Ramos (cell line): ENCODE data around the gene MRPL38.

Experiments
- in situ Hi-C: fragments of 300-500 bp; cut with MboI; formaldehyde crosslinking; loops from one replicate; pipeline ENCODE4 v1.14.3; 2022; ENCODE audit warnings: low sequenced_read_pairs; ENCODE audit not compliant: unreplicated experiment

The MRPL38 gene

DNA sequence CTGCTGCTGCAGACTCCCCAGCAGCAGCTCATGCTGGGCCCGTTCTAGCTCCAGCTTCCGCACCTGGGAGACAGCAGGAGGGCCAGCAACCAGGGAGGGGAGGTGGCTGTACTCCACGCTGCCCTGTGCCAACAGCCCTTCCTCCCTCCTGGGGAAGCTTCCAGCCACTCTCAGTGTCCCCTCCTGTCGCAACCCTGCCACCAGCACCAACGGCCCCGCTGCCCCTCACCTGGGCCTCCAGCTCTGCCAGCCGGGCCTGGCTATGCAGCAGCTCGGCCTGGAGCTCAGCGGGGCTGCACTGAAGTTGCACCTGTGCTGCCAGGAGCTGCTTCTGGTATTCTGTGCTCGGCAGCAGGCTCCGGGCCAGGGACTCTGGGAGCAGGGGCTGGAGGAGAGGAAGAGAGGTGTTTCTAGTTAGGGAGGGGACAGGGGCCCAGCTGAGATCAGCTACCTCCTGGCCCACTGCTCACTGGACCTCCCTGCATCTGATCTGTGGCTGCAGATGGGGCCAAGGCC is 15.4 kb upstream of the MRPL38 start:
- in situ Hi-C loops = no loop called here

DNA sequence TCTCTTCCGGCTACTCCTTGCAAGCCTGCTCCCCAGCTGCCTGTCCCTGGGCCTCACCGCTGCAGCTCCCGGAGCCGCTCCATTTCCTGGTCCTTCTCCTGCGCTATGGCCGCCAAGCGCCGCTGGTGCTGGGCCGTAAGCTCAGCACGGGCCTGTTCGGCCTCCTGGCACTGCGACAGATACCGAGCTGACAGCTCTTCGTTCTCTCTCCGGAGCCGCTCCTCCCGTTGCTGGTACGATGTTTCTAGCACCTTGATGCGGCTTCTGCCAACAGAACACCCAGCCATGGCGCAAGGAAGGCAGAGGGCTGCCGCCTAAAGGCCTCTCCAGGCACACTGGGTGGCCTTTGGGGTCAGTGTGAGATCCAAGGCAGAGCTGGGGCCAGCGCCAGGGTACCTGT is 14.9 kb upstream of the MRPL38 start:
- in situ Hi-C loops = no loop called here

GRCh38 chr17:75917917-75918445 is 13.3 kb upstream of the MRPL38 start:
- in situ Hi-C loops = no loop called here

GRCh38 chr17:75917141-75917916 is 12.6 kb upstream of the MRPL38 start:
- in situ Hi-C loops = no loop called here

DNA sequence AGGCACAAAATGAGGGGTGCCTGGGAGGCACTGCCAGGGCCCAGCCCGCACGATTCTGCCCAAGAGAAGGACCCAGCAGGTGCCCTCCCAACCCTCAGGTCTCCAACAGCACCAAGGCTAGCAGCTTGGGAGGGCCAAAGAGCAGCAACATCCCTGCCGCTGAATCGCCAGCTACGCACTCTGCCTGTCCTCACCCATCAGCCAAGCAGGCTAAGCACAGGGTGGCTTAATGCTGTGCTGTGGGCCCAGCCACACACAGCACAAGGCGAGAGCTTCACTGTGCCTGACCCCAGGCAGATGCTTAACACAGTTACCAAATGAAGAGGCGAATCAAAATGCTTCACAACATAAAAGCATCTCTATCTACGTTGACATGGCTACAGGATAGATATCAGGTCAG is 10.6 kb upstream of the MRPL38 start:
- in situ Hi-C loops = no loop called here

DNA sequence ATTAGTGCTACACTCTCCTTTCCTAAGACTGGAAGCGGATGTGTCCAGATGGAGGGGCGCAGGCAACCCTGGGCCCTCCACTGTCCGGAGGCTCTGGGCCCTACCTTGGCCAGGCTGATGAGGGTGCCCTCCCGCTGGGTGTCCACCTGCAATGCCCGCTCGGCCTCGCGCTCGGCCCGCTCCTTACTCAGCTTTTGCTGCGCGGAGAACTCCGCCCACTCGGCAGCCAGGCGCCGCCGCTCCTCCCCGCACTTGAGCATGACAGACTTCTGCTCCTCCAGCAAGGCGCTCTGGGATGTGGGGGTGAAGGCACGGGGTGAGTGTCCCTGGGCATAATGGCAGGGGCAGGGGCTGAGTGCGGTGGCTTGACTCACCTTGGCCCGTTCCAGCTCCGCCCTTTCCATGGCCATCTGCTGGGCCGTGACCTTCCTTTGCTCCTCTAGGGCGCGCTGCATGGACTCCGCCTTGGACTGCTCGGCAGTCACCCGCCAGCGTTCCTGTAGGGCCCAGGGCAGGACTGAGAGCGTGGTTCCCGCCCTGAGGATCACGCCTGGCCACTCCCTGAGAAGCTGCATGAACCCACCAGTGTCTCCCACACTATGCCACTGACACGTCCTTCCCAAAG is 10.1 kb upstream of the MRPL38 start:
- in situ Hi-C loops = no loop called here

DNA sequence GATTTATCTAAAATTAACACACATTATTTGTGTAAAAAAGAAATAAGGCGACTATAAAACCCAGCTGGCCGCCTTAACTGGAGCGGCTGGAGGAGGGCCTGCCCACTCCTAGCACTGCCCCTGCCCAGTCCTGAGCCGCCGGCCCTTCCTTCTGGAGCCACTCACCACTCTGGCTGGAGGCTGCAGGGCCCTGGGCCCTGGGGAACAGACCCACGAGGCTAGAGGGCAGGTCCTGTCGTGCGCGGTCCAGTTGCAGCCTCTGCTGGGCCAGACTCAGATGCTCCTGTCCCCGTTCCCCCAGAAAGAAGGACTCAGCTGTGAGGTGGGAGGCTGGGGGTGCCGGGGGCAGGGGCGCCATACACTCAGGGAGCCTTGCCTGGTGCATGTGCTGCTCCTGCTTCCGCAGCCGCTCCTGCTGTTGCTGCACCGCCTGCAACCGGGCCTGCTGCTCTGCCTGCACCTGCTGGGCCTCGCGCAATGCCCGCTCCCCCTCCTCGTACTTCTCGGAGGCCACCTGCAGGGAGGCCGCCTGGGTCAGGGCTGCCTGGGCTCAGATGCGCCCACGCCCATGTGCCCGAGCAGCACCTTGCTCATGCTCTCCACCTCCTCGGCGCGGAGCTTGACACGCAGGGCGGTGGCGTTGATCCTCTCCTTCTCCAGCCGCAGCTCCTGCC is 9.0 kb upstream of the MRPL38 start:
- in situ Hi-C loops = no loop called here

GRCh38 chr17:75910699-75911098 is 6.0 kb upstream of the MRPL38 start:
- in situ Hi-C loops = no loop called here

DNA sequence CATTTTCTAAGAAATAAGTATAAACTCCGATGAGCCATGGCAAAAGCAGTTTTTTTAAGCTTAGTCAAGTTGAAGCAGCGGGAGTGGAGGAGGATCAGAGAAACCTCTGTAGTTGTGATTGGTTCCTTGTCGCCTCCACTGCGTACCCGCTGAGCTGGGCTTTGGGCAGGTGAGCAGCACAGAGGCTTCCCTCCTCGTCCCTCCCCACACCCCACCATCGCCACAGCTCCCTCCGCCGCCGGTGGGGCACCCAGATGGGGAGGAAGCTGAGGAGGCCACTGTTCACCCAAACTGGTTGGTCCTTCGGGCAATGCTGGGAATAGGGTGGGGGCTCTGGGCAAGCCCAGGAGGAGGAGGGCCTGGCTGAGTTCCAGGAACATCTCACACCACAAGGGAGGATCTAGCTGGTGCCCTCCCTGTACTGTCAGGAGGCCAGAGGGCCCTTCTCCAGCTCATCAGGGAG is 5.2 kb upstream of the MRPL38 start:
- in situ Hi-C loops = loop anchor here (5.0 kb wide), 1 partner anchor 97 kb away; no protein-coding TSS in a partner anchor

- in situ Hi-C loops = loop anchor here (5.0 kb wide), 1 partner anchor 98 kb away; no protein-coding TSS in a partner anchor
Measured at GRCh38 chr17:75909051-75909811, 4.5 kb upstream of the MRPL38 start.

DNA sequence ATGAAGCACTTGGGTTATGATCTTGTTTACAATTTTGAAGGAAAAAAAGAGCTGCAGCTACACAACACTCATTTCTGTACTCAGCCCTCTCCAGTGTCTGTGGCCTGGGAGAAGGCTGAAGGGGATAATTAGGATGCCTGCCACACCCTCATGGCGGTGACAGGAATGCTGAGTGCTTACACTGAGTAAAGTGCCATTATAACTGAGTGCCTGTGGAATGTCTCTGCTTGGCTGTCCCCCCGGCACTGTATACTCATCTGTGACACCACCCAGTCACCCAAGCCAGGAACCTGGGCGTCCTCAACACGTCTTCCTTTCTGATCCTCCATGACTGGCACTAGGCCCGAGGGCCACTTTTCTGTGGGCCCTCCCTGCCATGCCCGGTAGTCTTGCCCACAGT is 3.5 kb upstream of the MRPL38 start:
- in situ Hi-C loops = loop anchor here (5.0 kb wide), 1 partner anchor 99 kb away; no protein-coding TSS in a partner anchor

GRCh38 chr17:75906143-75906884 is 1.6 kb upstream of the MRPL38 start:
- in situ Hi-C loops = loop anchor here (5.0 kb wide), 1 partner anchor 101 kb away; no protein-coding TSS in a partner anchor

- in situ Hi-C loops = no loop called here
Measured at GRCh38 chr17:75902406-75902805, 2.3 kb downstream of the MRPL38 start.

DNA sequence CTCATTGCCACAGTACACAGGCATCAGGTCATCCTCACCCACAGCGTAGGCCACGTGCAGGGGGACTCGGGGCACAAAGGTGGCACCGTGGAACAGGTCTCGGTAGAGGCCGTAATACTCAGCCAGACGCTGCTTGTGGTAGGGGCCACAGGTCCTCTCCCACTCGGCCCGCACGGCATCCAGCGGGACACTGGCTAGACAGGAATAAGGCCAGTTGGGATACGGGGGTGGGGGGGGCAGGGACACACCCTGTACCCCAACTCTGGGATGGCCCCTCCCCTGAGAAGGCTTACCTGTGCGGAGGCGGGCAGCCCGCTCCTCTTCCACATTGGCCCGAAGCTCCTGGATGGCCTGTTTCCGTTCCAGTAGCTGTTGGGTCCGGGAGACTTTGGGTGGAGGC is 3.0 kb downstream of the MRPL38 start:
- in situ Hi-C loops = no loop called here

DNA sequence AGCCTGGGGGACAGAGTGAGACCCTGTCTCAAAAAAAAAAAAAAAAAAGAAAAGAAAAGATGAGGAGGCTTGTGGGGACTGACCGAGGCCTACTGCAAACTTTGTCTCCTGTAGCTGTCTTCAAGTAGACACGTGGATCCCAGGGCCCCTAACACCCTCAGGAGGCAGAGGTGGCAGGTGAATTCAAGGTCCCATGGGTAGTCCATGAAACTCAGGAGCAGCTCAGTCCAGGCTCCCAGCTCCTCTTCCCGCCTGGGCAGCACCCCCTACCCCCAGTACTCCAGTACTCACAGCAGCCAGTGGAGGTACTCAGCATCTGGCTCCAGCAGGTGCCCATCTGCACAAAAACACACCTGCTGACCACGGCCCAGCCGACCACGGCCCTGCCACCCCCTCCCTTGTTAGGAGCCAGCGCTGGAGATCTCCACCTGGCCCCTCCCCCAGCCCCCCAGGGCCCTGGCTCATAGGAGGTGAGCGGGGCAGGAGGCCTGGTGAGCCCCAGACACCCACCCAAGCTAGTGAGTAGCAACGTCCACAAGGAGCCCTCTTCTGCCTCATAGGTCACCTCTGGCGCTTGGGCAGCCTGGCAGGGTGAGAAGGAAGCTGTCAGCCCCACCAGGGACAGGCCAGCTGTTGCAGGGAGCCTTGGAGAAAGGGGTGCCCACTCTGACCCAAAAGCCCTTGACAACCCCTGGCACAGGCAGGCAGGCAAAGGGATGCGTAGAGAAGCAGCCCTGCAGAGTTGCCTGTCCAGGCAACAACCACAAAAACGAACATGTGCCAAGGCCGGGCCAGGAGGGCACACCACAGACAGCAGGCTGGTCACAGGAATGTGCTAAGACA is 3.8 kb downstream of the MRPL38 start:
- in situ Hi-C loops = no loop called here

DNA sequence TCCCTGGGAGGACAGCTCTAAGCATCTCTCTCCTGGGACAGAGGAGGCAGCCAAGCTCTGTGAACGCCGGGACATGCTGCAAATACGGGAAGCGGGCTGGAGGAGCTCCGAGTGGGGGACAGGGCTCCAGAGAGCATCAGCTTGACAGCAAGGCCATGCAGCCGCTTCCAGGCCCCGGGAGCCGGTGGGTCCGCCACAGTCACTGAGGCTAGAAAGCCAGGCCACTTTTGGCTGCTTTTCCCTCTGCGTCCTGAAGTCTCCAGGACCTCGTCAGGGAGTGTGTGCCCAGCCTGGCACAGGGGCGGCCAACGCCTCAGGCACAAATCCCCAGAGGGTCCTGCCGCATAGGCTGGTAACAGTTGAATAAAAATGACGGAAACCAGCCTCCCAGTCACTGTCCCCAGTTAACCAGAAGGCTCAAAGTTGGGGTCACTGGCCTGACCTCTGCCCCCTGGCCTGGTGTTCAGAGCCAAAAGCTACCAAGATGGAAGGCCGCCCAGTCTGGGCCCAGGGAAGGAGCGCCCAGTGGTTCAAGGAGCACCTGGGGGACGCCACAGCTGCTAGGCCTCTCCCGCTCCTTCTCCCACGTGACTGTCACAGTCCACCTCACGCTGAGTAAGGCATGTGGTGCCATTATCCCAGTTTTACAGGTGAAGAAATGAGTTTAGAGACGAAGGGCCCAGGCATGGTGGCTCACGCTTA is 4.8 kb downstream of the MRPL38 start:
- in situ Hi-C loops = no loop called here

DNA sequence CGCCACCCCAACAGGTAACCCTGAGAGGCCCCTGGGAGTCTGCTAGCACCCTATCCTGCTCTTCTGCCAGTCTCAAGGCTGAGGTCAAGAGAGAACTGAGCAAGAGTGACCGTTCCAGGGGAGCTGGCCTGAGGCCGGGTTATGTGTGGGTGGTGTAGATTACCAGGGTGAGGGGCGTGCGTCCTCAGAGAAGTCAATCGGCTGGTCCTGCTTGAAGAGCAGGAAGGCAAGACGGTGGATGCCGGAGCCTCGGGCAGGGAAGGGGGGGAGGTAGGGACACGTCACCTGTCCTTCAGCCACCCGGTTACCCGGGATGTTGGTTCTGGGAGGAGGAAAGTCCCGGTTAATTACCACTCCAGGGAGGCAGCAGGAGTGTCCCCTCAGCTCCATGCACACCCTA is 5.3 kb downstream of the MRPL38 start:
- in situ Hi-C loops = no loop called here

DNA sequence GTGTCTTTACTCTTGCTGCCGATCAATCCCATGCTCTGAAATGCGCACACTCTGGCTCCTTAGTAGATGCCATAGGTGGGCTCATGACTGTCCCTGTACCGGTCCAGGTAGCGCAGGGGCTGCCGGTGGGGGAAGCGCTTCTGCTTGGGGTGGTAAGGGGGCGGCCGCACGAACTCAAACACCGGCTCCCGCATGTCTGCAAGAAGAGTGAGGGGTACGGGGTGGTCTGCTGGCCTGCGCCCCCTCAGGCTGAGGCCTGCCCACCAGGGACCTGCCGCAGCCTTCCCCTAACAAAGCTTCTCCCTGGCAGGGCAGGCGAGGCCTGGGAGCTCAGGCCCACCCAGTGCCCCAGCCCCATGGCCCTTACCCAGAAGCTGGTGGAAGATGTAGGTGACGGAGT is 5.9 kb downstream of the MRPL38 start:
- in situ Hi-C loops = no loop called here
